Neural progenitor cell (in vitro differentiated cells): ENCODE measurements around the gene MACROD2. TPM values are rescaled to one million over a fixed set of nuclear protein-coding genes. Genes with fewer than 3 reads are reported as not detected.

ENCODE experiments used
- DNase-seq: peaks from one replicate; pipeline ENCODE4 v3.0.0-alpha.2; 2016; ENCODE audit warnings: low spot score
- H2AFZ ChIP-seq: fragments of 200-600 bp; sonication (generic); replicated peaks from 2 replicates; pipeline ENCODE4 v1.6.1; 2016; ENCODE audit warnings: antibody characterized with exemption
- H3F3A ChIP-seq: fragments of 200-600 bp; sonication (generic); 2 replicates; pipeline ENCODE4 v1.6.1; 2016; ENCODE audit warnings: antibody characterized with exemption, low read depth
- H3K27ac ChIP-seq: fragments of 200-600 bp; sonication (generic); 2 replicates; pipeline ENCODE4 v1.5.1; 2016; ENCODE audit warnings: mild to moderate bottlenecking
- H3K27me3 ChIP-seq: fragments of 200-600 bp; sonication (generic); 2 replicates; pipeline ENCODE4 v1.6.1; 2016; ENCODE audit warnings: mild to moderate bottlenecking, moderate library complexity
- H3K36me3 ChIP-seq: fragments of 200-600 bp; sonication (generic); 2 replicates; pipeline ENCODE4 v1.5.1; 2016
- H3K4me1 ChIP-seq: fragments of 200-600 bp; sonication (generic); 2 replicates; pipeline ENCODE4 v1.6.1; 2016; ENCODE audit warnings: mixed run types
- H3K4me2 ChIP-seq: fragments of 200-600 bp; sonication (generic); 2 replicates; pipeline ENCODE4 v1.6.1; 2016
- H3K4me3 ChIP-seq: fragments of 200-600 bp; sonication (generic); 2 replicates; pipeline ENCODE4 v1.5.1; 2016
- H3K79me2 ChIP-seq: fragments of 200-600 bp; sonication (generic); 2 replicates; pipeline ENCODE4 v1.6.1; 2016; ENCODE audit warnings: low read depth
- H3K9ac ChIP-seq: fragments of 200-600 bp; sonication (generic); 2 replicates; pipeline ENCODE4 v1.6.1; 2016
- H3K9me3 ChIP-seq: fragments of 200-600 bp; sonication (generic); 2 replicates; pipeline ENCODE4 v1.5.1; 2016; ENCODE audit warnings: low read depth
- H4K20me1 ChIP-seq: fragments of 200-600 bp; sonication (generic); 2 replicates; pipeline ENCODE4 v1.6.1; 2016; ENCODE audit warnings: low read depth
- H3K27ac Mint-ChIP-seq: 3 replicates; pipeline ENCODE4 v1.8.0; 2021; ENCODE audit warnings: mixed read lengths
- H3K27me3 Mint-ChIP-seq: 2 replicates; pipeline ENCODE4 v1.8.0; 2022; ENCODE audit warnings: low read depth, mild to moderate bottlenecking, inconsistent platforms, moderate library complexity, mixed read lengths; ENCODE audit not compliant: insufficient read depth
- H3K36me3 Mint-ChIP-seq: 3 replicates; pipeline ENCODE4 v1.8.0; 2021; ENCODE audit warnings: mixed read lengths
- H3K4me1 Mint-ChIP-seq: 3 replicates; pipeline ENCODE4 v1.8.0; 2021; ENCODE audit warnings: mixed read lengths
- H3K4me3 Mint-ChIP-seq: 3 replicates; pipeline ENCODE4 v1.8.0; 2021; ENCODE audit warnings: mild to moderate bottlenecking, moderate library complexity, mixed read lengths
- H3K9me3 Mint-ChIP-seq: 3 replicates; pipeline ENCODE4 v1.8.0; 2020; ENCODE audit warnings: mixed read lengths
- EZH2 ChIP-seq: fragments of 200-600 bp; sonication (generic); IDR thresholded peaks from 2 replicates; pipeline ENCODE4 v1.6.1; 2017; ENCODE audit warnings: antibody characterized with exemption, mild to moderate bottlenecking, moderate library complexity
- EZH2phosphoT487 ChIP-seq: fragments of 200-600 bp; sonication (generic); IDR thresholded peaks from 2 replicates; pipeline ENCODE4 v1.6.1; 2017; ENCODE audit warnings: antibody characterized with exemption
- total RNA-seq: library from RNA; depleted of rRNA; stranded (reverse); fragments of >200 nt; gene quantifications from 2 replicates; pipeline ENCODE4 v1.2.3, GENCODE V29; 2015; ENCODE audit warnings: low replicate concordance
- TF ChIP-seq, protein P1 (sequence below): fragments of 200-600 bp; sonication (generic); IDR thresholded peaks from 2 replicates; pipeline ENCODE4 v1.5.1; 2017; ENCODE audit warnings: antibody characterized with exemption, mild to moderate bottlenecking

The MACROD2 gene
- total RNA-seq, 1 donor from 2014 or later = 11.9 TPM

DNA sequence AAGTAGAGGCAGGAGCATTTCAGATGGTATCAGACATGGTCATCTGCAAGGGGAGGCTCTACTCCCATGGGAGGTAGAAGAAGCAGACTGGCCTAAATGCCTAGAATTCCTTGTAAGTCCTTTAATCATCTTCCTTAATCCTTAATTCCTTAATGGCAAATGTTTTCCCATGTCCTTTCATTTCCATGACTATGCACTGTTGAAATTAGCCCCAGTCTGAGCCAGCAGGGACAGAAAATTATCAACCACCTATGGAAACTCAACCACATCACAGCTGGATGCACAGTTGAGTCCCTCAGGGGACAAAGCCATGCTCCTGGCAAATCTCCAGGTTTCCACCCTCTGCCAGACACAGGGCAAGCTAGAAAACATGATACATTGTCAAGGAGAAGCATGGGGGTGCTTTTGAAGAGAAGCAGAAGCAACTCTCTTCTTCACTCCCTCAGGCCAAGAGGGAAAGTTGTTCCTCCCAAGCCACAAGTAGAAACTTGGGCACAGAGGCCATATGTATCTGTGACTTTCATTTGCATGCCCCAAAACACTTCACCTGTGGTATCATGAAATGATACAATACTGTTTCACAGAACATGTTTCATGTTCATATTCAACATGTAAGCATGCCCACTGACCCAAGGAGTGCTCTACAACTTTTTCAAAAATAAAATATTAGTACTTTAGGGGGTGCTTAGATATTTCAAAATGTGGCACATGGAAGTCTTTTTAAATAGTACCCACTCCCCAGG, 1894.4 kb downstream of the MACROD2 start:
- Histone ChIP-seq H3K4me1 (no peaks in the 10 kb centered on the region), H3K4me3 (no peak overlapping the region), H3K9ac (no peak overlapping the region), H2AFZ (no peak overlapping the region), H3K79me2 (no peaks in the 10 kb centered on the region), H4K20me1 (no peaks in the 10 kb centered on the region), H3K4me2 (no peak overlapping the region), H3F3A (no peaks in the 10 kb centered on the region), H3K36me3 (no peaks in the 10 kb centered on the region), H3K27me3 (no peaks in the 10 kb centered on the region), H3K9me3 (no peaks in the 10 kb centered on the region), H3K27ac (no peak overlapping the region)
- H3K4me3 Mint-ChIP-seq = no peak overlapping the region
- peaks cover 2% of the 10 kb centered on the region for H3K27me3 Mint-ChIP-seq
- DNase-seq = no peak
- no peaks in the 10 kb centered on the region for H3K36me3 Mint-ChIP-seq
- peaks cover 4% of the 10 kb centered on the region for H3K4me1 Mint-ChIP-seq
- TF ChIP-seq, protein P1, sequence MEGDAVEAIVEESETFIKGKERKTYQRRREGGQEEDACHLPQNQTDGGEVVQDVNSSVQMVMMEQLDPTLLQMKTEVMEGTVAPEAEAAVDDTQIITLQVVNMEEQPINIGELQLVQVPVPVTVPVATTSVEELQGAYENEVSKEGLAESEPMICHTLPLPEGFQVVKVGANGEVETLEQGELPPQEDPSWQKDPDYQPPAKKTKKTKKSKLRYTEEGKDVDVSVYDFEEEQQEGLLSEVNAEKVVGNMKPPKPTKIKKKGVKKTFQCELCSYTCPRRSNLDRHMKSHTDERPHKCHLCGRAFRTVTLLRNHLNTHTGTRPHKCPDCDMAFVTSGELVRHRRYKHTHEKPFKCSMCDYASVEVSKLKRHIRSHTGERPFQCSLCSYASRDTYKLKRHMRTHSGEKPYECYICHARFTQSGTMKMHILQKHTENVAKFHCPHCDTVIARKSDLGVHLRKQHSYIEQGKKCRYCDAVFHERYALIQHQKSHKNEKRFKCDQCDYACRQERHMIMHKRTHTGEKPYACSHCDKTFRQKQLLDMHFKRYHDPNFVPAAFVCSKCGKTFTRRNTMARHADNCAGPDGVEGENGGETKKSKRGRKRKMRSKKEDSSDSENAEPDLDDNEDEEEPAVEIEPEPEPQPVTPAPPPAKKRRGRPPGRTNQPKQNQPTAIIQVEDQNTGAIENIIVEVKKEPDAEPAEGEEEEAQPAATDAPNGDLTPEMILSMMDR = no peak
- no peak for TF ChIP-seq EZH2
- no peak for TF ChIP-seq EZH2phosphoT487
- H3K9me3 Mint-ChIP-seq = peaks cover 4% of the 10 kb centered on the region
- H3K27ac Mint-ChIP-seq = no peak overlapping the region

DNA sequence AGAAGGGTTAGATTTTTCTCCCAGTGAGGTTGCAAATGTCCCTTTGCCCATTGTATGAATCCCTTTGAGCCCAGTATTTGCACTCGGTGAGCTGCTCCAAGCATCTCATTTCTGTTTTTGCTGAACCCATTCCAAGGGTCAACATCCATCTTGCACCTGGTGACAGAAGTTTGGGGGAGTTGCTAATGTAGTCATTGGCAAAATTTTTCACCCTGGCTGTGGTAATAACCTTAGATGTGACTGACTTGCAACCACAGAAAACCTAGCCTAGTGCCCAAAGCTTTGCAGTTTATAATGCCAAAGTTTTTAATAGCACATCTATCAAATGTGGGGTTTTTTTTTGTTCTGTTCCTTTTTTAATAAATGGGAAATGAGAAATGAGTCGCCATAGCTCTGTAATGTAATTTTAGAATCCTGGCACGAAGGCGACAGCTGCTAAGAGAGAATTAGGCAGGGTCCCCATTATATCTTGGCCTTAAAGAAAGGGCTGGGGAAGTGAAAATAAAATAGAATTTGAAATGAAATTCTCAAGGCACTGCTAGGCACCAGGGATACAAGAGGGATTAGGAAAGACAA, 1895.2 kb downstream of the MACROD2 start:
- Histone ChIP-seq H3F3A (no peaks in the 10 kb centered on the region), H3K9me3 (no peaks in the 10 kb centered on the region), H3K27me3 (no peaks in the 10 kb centered on the region), H3K4me2 (no peak overlapping the region), H3K79me2 (no peaks in the 10 kb centered on the region), H3K9ac (no peak overlapping the region), H3K27ac (no peak overlapping the region), H3K36me3 (no peaks in the 10 kb centered on the region), H4K20me1 (no peaks in the 10 kb centered on the region), H2AFZ (no peak overlapping the region), H3K4me1 (no peaks in the 10 kb centered on the region), H3K4me3 (no peak overlapping the region)
- Mint-ChIP-seq H3K4me3 (no peak overlapping the region), H3K9me3 (peaks cover 4% of the 10 kb centered on the region), H3K36me3 (no peaks in the 10 kb centered on the region), H3K4me1 (peaks cover 4% of the 10 kb centered on the region), H3K27ac (peak overlapping the region; percentile 16), H3K27me3 (peaks cover 2% of the 10 kb centered on the region)
- DNase-seq = no peak
- TF ChIP-seq, protein P1 = no peak

DNA sequence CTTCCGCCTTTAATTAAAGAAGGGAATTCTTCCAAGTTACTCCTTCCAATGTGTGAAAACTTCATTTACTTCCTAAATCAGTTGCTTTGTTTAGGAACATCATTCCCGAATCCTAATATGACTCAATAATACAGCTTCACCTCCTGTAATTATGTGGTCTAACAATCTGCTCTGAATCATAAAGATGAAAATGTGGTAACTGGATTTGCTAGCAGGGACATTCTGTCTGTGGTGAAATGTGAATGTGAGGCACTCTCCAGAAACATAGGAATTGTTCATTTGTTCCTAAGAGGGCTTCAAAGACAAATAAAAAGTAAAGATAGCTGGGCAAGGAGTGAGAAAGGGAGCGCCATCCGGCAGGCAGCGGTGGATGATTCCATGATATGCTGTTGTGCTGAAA, 1899.8 kb downstream of the MACROD2 start:
- Histone ChIP-seq H2AFZ (no peak overlapping the region), H3K4me1 (no peaks in the 10 kb centered on the region), H3K36me3 (no peaks in the 10 kb centered on the region), H3K27me3 (no peaks in the 10 kb centered on the region), H3K79me2 (no peaks in the 10 kb centered on the region), H3K27ac (no peak overlapping the region), H3K4me2 (no peak overlapping the region), H3F3A (no peaks in the 10 kb centered on the region), H3K9ac (no peak overlapping the region), H3K4me3 (no peak overlapping the region), H4K20me1 (no peaks in the 10 kb centered on the region), H3K9me3 (no peaks in the 10 kb centered on the region)
- Mint-ChIP-seq H3K9me3 (no peaks in the 10 kb centered on the region), H3K4me1 (peaks cover 4% of the 10 kb centered on the region), H3K27ac (no peak overlapping the region), H3K4me3 (no peak overlapping the region), H3K36me3 (no peaks in the 10 kb centered on the region), H3K27me3 (no peaks in the 10 kb centered on the region)
- TF ChIP-seq, protein P1 = no peak
- TF ChIP-seq EZH2phosphoT487 (no peak), EZH2 (no peak)
- no peak for DNase-seq
